ENCODE results near the gene NPSR1.

- TF ChIP-seq CTCF (IDR thresholded peaks at IDR 0.05) = no peak
- no peak for TF ChIP-seq POLR2AphosphoS5 (IDR thresholded peaks at IDR 0.05)
- no peak for TF ChIP-seq POLR2A (IDR thresholded peaks at IDR 0.05; ENCODE audit: low read depth)
- no peak for TF ChIP-seq EP300 (IDR thresholded peaks at IDR 0.05)
Measured at GRCh38 chr7:34726221-34726620, 68.2 kb downstream of the NPSR1 start.
